AG04449 (cell line): ENCODE measurements around the gene COL23A1.

Experiments used
- CTCF ChIA-PET: fragments of 350-600 bp; formaldehyde crosslinking; extraction: SDS; loops from one replicate; lab custom pipeline; 2021; ENCODE audit warnings: antibody characterized with exemption; lab: Yijun Ruan, JAX
- POLR2A ChIA-PET: fragments of 400-600, 350-600 bp; formaldehyde crosslinking; extraction: SDS; loops from one replicate; lab custom pipeline; 2020; ENCODE audit warnings: antibody characterized with exemption, inconsistent platforms; lab: Yijun Ruan, JAX
- DNase-seq: peaks from one replicate; pipeline ENCODE4 v3.0.0-alpha.2; 2010; ENCODE audit warnings: low read depth, low spot score
- H3K4me3 ChIP-seq: 2 replicates; pipeline ENCODE4 v1.5.1; 2011; ENCODE audit warnings: low read depth, mild to moderate bottlenecking, control low read depth, low read length
- TF ChIP-seq, protein P1 (sequence below): IDR thresholded peaks from one replicate; pipeline ENCODE4 v1.5.1; 2011; ENCODE audit warnings: mild to moderate bottlenecking, moderate library complexity, low read length, control low read depth, inconsistent platforms; ENCODE audit not compliant: insufficient read depth; ENCODE audit errors: missing control alignments

The COL23A1 gene

DNA sequence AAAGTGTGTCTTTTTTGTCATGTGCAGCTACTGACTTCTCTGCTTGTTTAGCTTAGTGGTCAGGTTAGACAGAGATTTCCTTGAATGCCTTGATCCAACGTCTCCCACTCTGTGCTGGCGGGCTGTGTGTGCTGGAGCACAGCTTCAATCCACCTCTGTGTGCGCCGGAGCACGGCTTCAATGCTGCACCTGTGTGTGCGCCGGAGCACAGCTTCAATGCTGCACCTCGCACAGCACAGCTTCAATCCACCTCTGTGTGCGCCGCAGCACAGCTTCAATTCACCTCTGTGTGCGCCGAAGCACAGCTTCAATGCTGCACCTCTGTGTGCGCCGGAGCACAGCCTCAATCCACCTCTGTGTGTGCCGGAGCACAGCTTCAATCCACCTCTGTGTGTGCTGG, 288.6 kb downstream of the COL23A1 start:
- H3K4me3 ChIP-seq: no peak overlapping the region
- no peak for DNase-seq
- ChIA-PET POLR2A (no interaction called here), CTCF (no interaction called here)
- TF ChIP-seq, protein P1, sequence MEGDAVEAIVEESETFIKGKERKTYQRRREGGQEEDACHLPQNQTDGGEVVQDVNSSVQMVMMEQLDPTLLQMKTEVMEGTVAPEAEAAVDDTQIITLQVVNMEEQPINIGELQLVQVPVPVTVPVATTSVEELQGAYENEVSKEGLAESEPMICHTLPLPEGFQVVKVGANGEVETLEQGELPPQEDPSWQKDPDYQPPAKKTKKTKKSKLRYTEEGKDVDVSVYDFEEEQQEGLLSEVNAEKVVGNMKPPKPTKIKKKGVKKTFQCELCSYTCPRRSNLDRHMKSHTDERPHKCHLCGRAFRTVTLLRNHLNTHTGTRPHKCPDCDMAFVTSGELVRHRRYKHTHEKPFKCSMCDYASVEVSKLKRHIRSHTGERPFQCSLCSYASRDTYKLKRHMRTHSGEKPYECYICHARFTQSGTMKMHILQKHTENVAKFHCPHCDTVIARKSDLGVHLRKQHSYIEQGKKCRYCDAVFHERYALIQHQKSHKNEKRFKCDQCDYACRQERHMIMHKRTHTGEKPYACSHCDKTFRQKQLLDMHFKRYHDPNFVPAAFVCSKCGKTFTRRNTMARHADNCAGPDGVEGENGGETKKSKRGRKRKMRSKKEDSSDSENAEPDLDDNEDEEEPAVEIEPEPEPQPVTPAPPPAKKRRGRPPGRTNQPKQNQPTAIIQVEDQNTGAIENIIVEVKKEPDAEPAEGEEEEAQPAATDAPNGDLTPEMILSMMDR: no peak

DNA sequence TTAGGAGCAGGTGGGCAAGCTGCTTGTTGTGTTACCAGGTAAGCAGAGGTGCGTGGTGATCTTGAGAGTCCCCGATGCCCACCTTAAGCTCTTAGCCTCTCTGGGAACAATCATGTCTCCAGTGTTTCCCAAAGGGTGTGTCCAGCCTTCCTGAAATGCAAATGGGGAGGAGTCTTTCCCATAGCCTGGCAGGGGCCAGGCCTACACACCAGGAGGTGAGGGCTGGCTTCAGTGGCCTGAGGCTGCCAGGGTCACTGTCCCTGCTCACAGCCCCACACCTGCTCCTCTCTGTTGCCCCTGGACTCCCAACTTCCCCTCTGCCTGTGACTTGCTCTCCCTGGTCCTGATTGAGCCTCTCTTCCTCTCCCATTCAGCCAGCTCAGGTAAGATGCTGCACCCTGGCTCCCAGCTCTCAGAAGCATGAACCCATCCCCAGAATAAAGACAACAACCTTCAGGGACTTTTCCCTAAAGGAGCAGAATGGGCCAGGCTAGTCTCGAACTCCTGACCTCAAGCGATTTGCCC, 291.8 kb downstream of the COL23A1 start:
- ChIA-PET CTCF (no interaction called here), POLR2A (no interaction called here)
- H3K4me3 ChIP-seq: no peak overlapping the region
- no peak for DNase-seq
- TF ChIP-seq, protein P1: no peak

DNA sequence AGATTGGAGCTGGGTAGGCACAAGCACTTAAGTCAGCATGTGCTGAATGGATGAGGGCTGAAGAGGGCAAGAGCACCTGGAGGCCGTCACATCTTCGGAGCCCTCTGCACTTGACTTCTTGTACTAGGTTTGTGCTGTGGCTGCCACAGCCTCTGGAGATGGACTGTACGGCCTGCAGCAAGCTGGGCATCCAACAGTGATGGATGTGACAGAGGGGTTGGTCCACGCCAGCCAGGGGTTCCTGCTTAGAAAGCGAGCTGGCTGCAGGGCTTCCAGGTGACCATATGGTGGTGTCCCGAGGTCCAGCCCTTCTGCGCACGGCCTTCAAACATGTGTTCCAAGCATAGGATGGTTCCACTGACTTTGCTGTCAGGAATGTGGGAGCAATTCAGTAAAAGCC, 292.4 kb downstream of the COL23A1 start:
- DNase-seq: no peak
- TF ChIP-seq, protein P1: no peak
- H3K4me3 ChIP-seq: no peak overlapping the region
- ChIA-PET CTCF (no interaction called here), POLR2A (no interaction called here)

DNA sequence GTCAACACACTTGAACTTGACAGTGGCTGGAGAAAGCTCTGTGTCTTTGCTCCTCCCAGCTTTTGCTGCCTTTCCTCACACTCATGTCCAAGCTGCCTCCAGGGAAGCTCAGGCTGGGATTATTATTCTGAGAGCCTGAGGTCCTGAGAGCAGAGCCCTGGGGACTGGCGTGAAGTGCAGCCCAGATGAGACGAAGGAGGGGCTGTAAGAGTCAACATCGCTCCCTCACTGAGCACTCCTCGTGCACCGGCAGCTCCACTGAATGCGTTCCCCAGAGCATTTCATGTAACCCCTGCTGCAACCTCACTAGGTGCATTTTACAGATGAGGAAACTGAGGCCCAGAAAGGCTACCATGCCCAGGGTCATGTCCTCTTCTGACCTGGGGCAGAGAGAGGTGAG, 294.1 kb downstream of the COL23A1 start:
- TF ChIP-seq, protein P1: no peak
- ChIA-PET POLR2A (no interaction called here), CTCF (no interaction called here)
- no peak overlapping the region for H3K4me3 ChIP-seq
- DNase-seq: no peak

DNA sequence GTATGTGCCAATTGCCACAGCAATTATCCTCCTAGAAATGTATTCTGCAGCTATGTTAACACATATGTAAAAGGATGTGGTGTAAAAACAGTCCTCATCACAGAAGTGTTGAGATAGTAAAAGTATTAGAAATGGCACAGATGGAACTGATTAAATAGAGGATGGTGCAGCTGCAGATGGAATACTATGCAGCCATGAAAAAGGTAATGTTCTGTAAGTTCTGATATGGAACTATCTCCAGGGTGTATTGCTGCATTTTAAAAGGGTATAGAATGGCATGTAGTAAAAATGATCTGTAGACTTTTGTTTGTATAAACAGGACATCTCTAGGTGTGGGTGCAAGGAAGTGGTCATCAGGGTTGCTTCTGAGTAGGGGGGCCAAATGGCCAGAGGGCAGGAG, 294.6 kb downstream of the COL23A1 start:
- ChIA-PET CTCF (no interaction called here), POLR2A (no interaction called here)

DNA sequence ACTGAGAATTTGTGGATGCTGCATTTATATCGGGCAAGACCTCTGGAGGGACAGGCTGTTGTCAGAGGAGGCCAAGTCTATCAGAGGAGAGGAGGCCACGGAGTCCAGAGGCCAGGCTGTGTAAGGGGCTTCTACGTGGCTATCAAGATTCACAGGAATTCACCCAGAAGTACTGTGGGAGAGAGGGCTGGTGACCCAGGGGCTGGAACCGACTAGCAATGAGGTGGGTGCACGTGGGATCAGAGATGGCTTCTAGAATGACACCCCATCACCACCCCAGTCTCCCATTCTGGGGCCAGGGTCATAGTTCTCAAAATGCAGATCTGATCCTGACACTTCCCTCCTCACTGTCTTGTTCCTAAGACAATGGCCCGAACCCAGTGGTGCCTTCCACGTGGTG, 296.4 kb downstream of the COL23A1 start:
- TF ChIP-seq, protein P1: no peak
- DNase-seq: no peak
- no peak overlapping the region for H3K4me3 ChIP-seq
- ChIA-PET POLR2A (no interaction called here), CTCF (no interaction called here)

More for the DNA sequence above, 294.6 kb downstream of the COL23A1 start:
- TF ChIP-seq, protein P1: no peak
- no peak for DNase-seq
- no peak overlapping the region for H3K4me3 ChIP-seq
